Measurements from ENCODE around the gene EPS8.
"Not testable (repeated sequence)": the region's sequence is repeated elsewhere in the genome, so short reads cannot be mapped to it uniquely, and the experiment has no call there.

The EPS8 gene

DNA sequence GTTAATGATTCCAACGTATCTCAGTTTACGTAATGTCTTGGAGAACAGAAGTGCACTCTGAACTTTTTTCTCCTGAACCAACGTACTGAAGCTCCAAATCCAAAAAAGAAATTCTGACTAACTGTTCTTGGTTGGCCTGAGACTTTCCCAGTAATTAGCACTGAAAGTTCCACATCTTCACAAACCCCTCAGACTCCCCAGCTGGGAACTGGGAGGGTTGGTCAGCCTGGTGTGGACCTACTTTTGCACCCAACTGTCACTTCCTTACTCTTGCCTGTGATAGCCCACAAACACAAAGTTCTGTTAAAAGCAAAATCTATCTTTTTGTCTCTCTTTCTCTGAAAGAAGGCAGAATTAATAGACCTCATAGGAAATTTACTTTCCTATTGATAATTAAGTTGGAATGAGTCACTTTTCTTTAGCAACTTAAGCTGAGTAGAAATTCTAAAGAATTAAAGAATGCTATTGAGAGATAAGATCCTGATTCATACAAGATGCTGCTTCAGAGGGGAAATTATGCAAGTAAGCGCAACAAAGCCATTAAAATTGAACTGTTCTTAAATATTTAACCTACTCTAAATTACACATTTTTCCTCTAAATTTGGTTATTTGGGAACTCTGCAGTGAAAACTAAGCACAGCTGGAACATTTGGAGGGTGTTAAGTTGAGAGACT lies 155.0 kb downstream of the EPS8 start:
- no peak for DNase-seq

DNA sequence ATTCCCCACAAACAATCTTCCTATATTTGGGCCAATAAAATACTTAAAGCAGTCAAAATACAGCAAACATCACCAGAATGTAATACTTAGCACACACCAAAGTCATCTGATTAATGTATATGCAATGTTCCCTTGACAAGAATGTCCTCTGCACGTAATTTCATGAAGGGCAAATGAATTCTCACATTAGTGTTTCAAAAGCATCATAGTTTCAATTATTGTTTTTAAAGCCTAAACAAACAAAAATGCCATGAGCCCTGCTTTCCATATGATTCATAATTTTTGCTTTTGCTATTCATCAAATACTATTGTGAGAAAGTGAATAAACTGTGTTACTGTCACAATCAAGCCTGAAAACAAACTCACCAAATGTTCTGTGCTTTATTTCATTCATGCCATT lies 156.0 kb downstream of the EPS8 start:
- DNase-seq: no peak

DNA sequence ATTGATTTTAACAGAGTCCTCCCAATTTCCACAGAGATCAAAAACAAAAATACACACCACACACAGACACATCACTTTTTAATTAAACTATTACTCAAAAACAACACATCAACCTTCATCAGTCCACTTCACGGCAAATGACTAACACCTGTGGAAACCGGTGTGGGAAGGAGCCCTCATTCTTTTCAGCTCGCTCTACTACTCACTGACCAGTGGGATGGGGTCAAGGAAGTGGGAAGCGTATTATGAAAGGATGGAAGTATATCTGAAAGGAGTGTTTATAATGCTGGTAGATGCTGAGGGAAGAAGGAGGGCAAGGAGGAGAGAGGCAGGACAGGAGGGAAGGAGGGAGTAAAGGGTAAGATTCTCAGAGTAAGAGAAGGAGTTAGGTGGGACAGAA lies 156.5 kb downstream of the EPS8 start:
- DNase-seq: no peak

DNA sequence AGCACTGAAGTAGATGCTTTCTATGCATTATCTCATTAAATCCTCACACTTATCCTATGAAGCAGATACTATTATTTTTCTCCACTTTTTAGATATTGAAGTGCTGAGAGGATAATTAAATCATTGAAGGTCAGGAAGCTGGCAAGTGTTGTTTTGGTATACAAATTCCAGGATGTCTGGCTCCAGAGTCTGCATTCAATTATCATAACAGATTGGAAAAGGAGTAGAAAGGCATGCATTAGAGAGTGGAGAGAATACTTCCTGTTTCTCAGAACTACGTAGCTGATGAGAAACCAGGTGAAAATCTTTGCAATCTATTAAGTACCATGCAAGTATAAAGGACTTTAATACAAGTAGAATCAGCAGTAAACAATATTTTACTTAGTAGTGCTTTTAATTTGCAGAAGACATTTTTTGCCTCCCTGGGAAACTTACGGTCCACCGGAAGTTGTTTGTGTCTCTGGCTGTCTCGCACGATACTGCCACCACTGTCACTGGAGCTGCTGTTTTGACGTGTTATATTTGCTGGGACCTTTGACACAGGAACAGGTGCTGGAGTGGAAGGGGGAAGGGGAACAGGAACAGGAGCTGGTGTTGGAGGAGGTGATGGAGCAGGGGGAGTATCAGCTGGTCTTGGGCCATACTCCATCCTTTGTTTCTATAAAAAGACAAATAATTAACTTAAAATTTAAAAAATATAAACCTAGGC lies 158.0 kb downstream of the EPS8 start:
- no peak for DNase-seq

DNA sequence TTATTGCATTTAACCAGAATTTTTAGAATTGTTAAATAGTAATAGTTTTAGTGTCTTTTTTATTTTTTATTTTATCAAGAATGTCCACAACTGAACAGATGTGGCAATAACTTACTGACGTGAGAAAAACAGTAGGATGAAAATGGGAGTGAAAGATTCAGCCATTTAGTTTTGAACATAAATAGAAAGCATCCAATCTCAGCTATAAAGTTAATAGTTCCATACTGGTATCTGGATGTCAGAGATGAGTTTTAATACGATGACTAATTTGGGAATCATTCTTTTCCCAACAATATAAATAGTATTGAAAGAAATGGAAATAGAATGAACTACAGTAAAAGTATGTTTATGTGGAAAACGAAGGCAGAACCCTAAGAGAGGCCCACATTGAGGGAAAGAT lies 159.4 kb downstream of the EPS8 start:
- no peak for DNase-seq

DNA sequence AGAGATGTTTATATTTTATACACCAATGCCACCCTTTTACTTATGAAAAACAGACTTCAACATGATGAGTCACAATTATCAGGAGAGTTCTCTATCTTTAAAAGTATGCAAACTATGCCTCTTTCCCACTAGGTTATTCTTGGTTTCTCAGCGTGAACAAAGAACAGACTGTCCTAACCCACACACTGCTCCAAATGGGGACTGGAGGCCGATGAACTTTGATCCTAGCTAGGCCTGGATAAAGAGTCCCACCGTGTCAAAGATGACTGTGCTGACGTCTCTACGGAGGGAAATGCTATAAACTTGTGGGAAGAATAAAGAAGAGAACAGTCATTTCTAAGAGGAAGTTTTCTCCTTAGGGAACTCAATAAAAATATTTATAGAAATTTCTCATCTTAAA lies 160.1 kb downstream of the EPS8 start:
- DNase-seq: no peak

DNA sequence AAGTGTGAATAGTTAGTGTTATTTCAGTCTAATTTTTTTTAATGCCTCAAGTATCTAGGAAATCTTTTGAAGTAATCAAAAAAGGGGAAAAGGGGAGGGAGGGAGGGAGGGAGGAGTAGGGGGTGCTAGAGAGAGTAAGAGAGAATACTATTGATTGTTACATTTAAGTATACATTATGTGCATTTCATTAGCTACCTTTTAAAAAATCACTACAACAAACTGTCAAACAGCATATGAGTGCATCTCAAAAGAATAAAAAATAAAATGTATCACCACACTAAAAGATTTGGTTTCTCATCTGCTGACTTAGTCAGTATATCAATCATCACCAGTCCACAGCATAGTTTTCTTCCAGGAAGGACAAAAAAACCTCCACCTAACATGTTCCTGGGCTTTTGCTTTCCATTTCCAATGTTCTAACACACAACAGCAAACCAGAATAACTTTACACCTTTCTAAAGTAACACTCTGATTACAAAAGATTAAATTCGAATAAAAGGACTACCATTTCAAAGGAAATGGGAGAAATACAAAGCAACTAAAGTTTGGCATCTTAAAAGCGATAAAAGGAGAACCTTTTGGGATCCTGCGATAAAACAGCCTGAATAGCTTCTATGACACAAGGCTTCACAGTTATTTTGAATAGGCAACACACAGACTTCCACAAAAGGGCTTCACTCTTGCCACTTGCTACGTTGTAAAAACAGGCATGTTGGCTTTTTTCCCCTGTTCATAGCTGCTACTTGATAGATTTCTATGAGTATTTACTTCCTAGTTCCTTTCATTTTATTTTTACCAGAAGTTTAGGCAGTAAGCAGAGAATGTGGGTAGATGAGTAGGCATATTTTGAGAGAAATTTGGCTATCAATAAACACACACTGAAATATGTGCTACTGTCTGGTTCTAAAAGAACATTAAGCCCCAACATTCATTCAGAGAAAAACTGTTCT lies 160.9 kb downstream of the EPS8 start:
- no peak for DNase-seq

DNA sequence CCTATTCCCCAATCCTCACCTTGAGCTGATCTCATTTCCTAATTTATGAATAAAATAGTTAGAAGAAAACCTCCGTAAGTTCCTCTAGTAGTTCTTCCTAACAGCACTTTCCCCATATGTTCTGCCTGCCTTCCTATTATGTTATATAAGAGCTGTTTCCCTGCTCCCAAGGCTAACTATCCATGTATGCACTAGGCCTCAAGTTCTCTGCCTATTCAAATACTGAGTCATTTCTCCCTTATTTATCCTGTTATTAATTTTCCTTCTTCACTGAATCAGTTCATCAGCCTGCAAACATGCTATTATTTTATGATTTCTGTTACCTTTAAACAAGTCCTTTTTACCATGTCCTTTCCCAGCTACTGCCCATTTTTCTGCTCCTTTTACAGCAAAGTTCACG lies 164.1 kb downstream of the EPS8 start:
- no peak for DNase-seq

DNA sequence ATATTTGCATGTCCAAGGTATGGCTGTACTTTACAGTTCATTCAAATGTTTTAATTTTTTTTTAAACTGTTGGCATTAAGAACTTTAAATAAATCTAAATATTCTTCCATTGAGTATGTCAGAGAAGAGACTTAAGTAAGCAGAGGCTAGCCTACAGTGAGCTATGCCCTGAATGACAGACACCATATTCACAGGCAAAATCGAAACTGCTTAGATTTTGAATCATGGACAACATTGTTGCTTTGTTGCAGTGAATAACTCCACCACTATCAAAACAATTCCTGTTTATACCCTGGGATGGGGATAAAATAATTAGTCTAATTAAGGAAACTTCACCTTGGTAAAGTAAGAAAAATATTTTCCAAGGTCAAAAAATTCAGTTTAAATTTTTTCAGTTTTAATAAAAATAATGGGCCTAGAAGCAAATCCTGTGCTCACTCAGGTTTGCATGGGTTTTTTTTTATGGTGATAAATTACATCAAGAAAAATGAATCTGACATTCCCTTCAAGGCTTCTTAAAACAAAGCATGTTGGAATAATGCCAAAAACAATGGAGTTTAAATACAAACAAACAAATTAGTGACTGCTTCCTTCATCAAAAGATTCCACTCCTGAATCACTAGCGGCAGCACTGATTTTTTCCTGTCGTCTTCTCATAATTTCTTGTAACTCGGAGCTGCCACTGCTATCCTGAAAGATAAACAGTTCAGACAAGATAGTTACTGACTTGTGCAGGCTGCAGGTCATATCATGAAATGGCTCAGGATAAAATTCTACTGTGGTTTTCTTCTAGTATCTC lies 168.2 kb downstream of the EPS8 start:
- no peak for DNase-seq

DNA sequence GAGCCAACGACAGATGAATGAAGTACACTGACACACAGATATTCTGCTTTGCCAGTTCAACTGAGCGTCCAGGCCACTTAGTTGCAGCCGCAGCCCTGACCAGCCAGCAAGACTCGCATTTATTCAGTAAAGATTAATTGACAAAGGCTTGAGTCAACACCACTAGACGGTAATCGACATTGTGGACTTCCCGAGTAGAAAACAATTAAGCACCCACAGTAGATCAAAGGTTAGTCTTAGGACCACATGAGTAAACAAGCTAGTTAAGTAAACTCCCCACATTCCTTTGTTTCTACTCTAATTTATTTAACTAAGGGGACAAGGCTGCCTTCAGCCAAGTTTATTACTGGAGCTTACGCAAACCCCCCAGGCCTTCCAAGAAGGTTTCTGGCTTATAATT lies 172.7 kb downstream of the EPS8 start:
- DNase-seq: not testable (repeated sequence)

DNA sequence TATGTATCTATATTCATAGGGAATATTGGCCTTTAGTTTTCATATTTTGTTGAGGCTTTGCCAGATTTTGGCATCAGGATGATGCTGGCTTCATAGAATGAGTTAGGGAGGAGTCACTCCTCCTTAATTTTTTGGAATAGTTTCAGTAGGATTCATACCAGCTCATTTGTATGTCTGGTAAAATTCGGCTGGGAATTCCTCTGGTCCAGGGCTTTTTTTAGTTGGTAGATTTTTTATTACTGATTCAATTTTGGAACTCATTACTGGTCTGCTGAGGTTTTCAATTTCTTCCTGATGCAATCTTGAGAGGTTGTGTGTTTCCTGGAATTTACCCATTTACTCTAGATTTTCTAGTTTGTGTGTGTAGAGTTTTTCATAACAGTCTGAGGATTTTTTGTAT lies 175.2 kb downstream of the EPS8 start:
- DNase-seq: no peak

DNA sequence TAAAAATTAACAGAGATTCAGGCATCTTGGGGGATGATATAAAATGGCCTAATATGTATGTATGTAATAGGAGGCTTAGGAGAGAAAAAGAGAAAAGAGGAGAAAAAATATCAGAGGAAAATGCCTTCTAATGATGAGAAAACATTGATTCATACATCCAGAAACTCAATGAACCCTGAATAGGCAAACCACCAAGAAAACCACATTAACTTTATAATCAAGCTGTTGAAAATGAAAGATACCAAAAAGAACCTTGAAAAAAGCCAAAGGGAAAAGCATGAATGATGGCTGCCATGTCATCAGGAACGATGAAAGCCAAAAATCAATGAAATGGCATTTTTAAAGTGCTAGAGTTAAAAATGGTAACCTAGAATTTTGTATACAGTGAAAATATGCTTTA lies 180.2 kb downstream of the EPS8 start:
- no peak for DNase-seq

DNA sequence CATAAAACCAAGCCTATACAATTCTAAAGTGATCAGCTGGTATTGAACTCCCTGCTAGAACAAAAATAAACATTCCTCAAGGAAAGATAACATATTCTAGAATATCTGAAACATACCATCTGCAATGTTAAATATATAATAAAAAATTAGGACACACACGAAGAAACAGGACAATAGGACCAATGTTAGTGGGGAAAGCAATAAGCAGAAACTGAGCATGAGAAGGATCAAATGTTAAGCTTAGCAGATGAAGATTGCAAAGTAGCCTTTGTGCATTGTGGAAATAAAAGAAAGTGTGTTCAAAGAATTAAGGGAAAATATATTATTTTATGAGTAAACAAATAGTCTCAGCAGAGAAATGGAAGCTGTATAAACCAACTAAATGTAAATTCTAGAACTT lies 180.8 kb downstream of the EPS8 start:
- no peak for DNase-seq

DNA sequence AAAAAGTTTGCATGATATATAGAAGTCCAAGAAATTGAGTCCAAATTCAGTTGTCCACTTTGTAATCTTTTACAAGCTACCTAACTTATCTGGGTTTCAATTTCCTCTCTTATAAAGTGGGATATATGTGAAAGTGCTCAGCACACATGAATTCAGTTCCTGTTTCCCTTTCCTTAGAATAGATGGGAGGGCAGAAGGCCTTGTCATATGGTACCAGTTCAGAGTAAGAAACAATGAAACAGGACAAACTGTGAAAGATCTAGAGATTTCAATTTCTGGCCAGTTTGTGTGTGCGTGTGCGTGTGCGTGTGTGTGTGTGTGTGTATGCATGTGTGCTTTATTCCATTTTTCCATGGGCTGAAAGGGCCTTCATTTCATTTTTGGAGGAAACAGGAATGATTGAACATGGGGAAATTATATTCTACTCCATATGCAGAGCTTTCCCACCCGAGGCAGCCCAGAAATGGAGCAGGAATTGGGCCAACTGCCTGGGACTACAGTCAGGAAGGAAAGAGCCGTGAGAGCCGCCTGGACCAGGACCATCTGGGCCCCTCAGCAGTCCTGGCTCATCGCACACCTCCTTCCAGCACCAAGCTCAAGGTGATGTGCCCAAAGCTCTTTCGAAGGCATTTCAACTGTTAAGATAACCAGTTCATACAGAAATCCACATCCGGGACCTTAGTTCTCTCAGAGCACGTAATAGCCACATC lies 183.2 kb downstream of the EPS8 start:
- DNase-seq: no peak

DNA sequence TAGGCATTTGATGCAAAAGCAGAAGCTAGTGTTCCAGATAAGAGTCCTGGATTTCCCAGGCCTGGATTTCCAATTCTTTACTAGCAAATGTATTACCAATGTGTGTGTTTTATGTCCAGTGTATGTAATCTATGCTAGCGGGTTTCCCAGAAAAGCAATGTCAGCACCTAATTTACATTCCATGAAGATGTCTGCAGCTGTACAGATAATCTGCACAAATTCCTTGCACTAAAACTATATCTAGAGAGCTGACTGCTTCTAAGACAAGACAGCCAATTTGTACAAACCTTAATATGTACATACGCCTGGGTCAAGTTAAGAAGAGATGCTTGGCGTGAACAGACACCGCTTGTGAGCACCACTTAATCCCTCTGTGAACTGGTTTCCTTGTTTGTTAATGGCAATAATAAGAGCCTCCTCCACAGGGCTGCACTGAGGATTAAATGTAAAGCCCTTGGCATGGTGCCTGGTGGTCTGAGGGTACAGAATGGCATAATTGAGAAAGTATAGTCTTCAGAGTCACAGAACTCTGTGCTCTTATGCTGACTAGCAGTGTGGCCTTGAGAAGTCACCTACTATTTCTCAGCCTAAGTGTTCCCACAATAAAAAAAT lies 185.6 kb downstream of the EPS8 start:
- no peak for DNase-seq

DNA sequence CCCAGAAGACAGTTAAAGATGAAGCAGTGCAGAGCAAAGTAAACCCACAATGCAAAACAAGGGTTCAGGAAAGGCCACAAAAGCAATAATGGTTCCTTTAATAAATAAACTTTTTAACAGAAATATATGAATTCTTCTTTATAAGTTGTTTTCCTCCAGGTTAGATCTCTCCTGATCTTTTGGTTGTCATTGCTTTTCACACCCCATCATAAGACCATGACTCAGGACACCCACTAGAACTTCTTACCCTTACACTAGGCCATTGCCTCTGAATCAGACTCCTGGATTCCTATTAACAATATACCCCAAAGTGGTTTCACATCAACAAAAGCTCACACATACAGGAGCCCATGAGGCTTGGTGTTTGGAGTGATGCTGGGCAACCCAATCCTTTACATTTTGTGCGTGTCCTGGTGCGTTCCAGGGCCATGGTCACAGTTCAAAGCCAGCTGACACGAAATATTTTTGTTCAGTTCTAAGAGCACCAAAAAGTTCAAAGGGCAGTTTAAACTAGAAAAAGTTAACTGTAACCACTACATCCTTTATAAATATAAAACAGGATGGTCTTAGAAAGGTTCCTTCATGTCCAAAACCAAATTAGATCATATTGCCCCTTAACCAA lies 187.0 kb downstream of the EPS8 start:
- DNase-seq: no peak

DNA sequence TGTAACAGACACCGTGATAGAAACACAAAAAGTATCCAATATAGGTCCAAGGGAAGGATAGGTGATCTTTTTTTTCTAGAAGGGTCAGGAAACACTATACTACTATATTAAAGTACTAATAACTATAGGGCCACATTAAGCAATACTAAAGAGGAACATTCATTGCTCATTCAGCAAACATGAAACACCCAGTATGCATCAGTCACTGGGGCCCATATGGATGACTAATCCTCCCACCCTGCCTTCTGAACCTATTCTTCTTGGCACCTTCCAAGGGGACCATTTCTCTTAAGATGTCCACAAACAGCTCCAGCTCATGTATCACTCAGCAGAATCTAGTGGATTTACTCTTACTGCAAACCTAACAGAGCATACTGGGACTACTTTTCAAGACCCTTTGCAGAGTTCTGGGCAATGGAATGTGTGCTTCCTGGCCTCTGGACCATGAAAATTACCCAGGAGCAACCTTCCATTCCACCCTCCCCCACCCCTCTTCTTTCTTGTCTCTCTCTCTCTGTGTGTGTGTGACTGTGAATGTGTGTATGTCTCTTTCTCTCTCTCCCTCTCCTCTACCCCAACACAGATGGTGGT lies 187.9 kb downstream of the EPS8 start:
- DNase-seq: no peak

DNA sequence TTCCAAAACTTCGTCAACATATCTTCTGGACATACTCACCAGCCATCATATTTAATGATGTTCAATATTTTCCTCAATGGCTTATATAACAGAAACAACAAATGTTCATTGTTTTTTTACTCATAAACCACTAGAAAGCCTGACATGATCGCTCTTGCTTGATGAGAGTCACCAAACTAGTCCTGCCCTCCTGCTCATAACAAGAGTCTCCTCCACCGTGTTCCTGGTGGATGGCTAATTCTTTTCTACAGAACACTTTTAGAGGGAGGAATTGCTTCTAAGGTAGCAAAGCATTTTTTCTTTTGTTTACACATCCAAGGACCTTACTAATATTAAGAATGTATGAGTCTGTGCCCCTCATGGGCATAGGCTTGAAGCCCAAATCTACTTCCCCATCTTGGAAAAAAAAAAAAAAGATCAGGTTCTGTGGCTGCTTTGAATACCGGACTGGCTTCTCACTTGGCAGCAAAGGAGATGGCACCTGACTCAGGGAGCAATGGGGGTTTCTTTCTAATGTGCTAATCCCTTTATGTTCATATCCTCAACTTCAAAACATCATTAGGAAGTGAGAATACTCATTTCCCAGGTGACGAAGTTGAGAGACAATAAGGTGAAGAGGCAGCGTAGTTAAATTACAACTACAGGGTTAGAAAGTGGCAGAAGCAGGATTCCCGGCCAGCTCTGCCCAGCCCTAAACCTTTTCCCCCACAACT lies 188.8 kb downstream of the EPS8 start:
- DNase-seq: no peak

DNA sequence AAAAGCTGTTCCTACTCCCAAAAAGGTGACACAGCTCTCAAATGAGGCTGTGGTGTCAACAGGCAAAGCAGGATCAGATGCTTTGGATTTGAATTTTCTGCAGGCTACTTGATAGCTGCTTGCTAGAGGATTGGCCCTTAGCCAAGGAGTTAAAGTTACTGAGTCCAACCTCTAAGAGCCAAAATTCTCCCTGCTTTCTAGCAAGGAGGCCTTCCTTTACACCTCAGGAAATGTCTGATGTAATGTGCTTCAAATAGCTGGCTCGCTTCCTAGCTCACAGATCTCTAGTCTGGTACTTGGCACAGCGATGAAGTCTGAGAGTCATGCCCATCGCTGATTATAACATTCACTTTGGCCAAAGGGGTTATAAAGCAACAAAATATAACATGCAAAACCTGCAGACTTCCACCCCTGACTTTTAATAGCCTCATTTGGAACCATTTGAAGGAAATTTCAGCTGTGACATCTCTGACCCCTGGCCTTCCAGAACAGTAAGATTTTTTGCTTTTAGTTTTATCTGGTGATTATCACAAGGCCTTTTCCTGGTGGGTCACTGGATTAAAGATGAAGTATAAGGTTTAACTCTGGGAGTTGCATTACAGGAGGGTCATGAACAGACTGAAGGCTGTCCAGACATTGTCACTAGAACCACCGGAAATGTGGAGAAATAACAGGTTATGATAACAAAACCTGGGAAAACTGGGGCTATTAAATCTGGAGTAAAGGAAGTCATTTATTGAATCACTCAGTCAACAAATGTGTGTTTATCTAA lies 189.7 kb downstream of the EPS8 start:
- DNase-seq: peak; percentile 29
